ENCODE results near the gene MEX3B. TPM values are rescaled to one million over a fixed set of nuclear protein-coding genes. Genes with fewer than 3 reads are reported as not detected.

Gene MEX3B
- polyA plus RNA-seq, 1 of the 3 experiments (the other 2 are of a cell fraction) = 9.3 TPM

DNA sequence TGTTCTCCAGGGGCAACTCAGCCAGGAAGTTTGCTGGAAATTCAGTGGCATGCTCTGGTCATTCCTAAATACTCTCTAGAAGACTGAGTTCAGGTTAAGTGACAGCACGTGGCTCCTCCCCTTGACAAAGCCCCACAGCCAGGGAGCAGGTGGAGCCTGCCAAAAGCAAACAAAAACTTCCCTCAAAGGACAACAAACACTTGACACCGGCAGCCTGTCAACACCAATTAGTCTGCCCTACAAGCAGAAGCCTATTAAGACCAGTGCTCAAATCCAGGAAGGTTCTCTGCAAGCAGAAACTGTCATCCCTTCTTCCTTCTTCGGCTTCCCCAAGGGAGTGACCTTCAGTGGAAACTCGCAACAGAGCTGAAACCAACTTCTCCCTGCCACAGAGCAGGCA, 5.0 kb downstream of the MEX3B start:
- H3F3A ChIP-seq (replicated peaks; ENCODE audit: insufficient read depth) = peaks cover 20% of the 10 kb centered on the region
- H3K27ac ChIP-seq (ENCODE audit: low read depth in 2 of 2, low read length in 1 of 2) = no peak overlapping the region
- WGBS (ENCODE audit: low lambda C conversion rate) = 80% methylated on average over 4 of the region's 4 CpGs
- no peaks in the 10 kb centered on the region for H3K9me3 ChIP-seq
- TF ChIP-seq ELF1 (IDR thresholded peaks at IDR 0.05) = no peak
- no peak for DNase-seq
- H2AFZ ChIP-seq (ENCODE audit: low read depth) = no peak overlapping the region
- POLR2A ChIA-PET = no interaction called here
- H3K27me3 ChIP-seq (ENCODE audit: insufficient read depth) = no peaks in the 10 kb centered on the region
- no peak overlapping the region for H3K9ac ChIP-seq
- H3K4me2 ChIP-seq = no peak overlapping the region
- peaks cover 6 to 25% of the 10 kb centered on the region in 2 experiments; a peak in 2 of 4 replicates for H3K4me1 ChIP-seq (ENCODE audit: control insufficient read depth in 1 of 2, insufficient read depth in 2 of 2, low read depth in 1 of 2, low read length in 1 of 2)
- no peak overlapping the region for H3K4me3 ChIP-seq (ENCODE audit: low read depth in 2 of 2, low read length in 1 of 2)
- CTCF ChIA-PET = no interaction called here
- peaks cover 39% of the 10 kb centered on the region for H4K20me1 ChIP-seq (ENCODE audit: insufficient read depth)
- peaks cover 22 to 25% of the 10 kb centered on the region in 2 experiments for H3K36me3 ChIP-seq (replicated peaks in 1 of 2; ENCODE audit: control insufficient read depth in 1 of 2, insufficient read depth in 2 of 2, low read length in 1 of 2)
- no peaks in the 10 kb centered on the region for H3K9me2 ChIP-seq
- H3K79me2 ChIP-seq (ENCODE audit: insufficient read depth) = peaks cover 43% of the 10 kb centered on the region

GRCh38 chr15:82040390-82040789, 5.4 kb downstream of the MEX3B start:
- CTCF ChIA-PET = no interaction called here

More at GRCh38 chr15:82040390-82040789, 5.4 kb downstream of the MEX3B start:
- Histone ChIP-seq H3K4me3 (ENCODE audit: low read depth in 2 of 2, low read length in 1 of 2) (no peak overlapping the region), H3K4me2 (no peak overlapping the region), H3F3A (replicated peaks; ENCODE audit: insufficient read depth) (peaks cover 19% of the 10 kb centered on the region), H3K36me3 (replicated peaks in 1 of 2; ENCODE audit: control insufficient read depth in 1 of 2, insufficient read depth in 2 of 2, low read length in 1 of 2) (peaks cover 22 to 25% of the 10 kb centered on the region in 2 experiments), H3K9me3 (no peaks in the 10 kb centered on the region), H3K27ac (ENCODE audit: low read depth in 2 of 2, low read length in 1 of 2) (no peak overlapping the region), H4K20me1 (ENCODE audit: insufficient read depth) (peaks cover 39% of the 10 kb centered on the region), H3K4me1 (ENCODE audit: control insufficient read depth in 1 of 2, insufficient read depth in 2 of 2, low read depth in 1 of 2, low read length in 1 of 2) (peaks cover 6 to 25% of the 10 kb centered on the region in 2 experiments; a peak in 2 of 4 replicates), H3K9ac (no peak overlapping the region), H2AFZ (ENCODE audit: low read depth) (no peak overlapping the region), H3K9me2 (no peaks in the 10 kb centered on the region), H3K27me3 (ENCODE audit: insufficient read depth) (no peaks in the 10 kb centered on the region), H3K79me2 (ENCODE audit: insufficient read depth) (peaks cover 42% of the 10 kb centered on the region)
- WGBS (ENCODE audit: low lambda C conversion rate) = 84% methylated on average over 2 of the region's 2 CpGs
- TF ChIP-seq REST (IDR thresholded peaks at IDR 0.05; ENCODE audit: low read depth, low read length) = no peak
- TF ChIP-seq, protein P1, sequence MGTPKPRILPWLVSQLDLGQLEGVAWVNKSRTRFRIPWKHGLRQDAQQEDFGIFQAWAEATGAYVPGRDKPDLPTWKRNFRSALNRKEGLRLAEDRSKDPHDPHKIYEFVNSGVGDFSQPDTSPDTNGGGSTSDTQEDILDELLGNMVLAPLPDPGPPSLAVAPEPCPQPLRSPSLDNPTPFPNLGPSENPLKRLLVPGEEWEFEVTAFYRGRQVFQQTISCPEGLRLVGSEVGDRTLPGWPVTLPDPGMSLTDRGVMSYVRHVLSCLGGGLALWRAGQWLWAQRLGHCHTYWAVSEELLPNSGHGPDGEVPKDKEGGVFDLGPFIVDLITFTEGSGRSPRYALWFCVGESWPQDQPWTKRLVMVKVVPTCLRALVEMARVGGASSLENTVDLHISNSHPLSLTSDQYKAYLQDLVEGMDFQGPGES (IDR thresholded peaks at IDR 0.05; ENCODE audit: low read depth, low read length) = no peak
- POLR2A ChIA-PET = no interaction called here
- no peak for DNase-seq
